ENCODE data around the gene ITGA5. TPM values are rescaled to one million over a fixed set of nuclear protein-coding genes. Genes with fewer than 3 reads are reported as not detected.
A peak's percentile ranks its signal among the peaks of the same experiment; 100 is the strongest.

ITGA5 gene
- total and polyA plus RNA-seq, 12 donors = 15.7 to 141 (median 72.2) TPM

DNA sequence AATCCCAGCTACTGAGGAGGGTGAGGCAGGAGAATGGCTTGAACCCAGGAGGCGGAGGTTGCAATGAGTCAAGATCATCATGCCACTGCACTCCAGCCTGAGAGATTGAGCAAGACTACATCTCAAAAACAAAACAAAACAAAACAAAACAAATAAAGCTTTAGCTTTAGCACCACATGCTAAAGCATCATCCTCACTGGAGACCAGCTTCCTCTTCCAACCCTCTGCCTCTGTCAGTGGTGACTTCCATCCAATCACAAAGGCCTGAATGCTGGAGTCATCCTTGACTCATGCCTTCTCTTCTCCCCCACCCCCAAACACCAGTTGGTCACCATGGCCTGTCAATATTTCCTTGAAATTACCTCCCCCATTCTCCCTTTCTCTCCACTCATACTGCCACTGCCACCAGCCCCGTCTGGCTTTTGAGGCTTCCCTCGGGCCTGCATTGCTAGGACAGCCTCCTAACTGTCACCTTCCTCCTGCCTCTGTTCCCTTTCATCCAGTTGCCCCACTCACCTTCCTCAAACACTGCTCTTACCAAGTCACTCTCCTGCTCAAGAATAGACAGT is 35.9 kb downstream of the ITGA5 start:
- Histone ChIP-seq H3K27me3 (no peaks in the 10 kb centered on the region), H3K9me3 (replicated peaks in 1 of 3) (no peaks in the 10 kb centered on the region), H3K27ac (peak overlapping the region in 1 of 5 donors; percentile 81), H3K4me1 (replicated peaks in 1 of 2) (peaks cover 13 to 17% of the 10 kb centered on the region in 2 donors), H3K36me3 (replicated peaks in 1 of 2) (no peaks in the 10 kb centered on the region), H3K4me3 (no peak overlapping the region)
- intact Hi-C loops (cut with DNase I) = no loop called here
- DNase-seq = peak in 2 of 7 donors; percentile 42 to 55
- WGBS, 4 donors = 73 to 88% (median 83%) methylated on average over 3 of the region's 3 CpGs
- TF ChIP-seq POLR2A (IDR thresholded peaks at IDR 0.05) = no peak
- TF ChIP-seq, protein P1, sequence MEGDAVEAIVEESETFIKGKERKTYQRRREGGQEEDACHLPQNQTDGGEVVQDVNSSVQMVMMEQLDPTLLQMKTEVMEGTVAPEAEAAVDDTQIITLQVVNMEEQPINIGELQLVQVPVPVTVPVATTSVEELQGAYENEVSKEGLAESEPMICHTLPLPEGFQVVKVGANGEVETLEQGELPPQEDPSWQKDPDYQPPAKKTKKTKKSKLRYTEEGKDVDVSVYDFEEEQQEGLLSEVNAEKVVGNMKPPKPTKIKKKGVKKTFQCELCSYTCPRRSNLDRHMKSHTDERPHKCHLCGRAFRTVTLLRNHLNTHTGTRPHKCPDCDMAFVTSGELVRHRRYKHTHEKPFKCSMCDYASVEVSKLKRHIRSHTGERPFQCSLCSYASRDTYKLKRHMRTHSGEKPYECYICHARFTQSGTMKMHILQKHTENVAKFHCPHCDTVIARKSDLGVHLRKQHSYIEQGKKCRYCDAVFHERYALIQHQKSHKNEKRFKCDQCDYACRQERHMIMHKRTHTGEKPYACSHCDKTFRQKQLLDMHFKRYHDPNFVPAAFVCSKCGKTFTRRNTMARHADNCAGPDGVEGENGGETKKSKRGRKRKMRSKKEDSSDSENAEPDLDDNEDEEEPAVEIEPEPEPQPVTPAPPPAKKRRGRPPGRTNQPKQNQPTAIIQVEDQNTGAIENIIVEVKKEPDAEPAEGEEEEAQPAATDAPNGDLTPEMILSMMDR (IDR thresholded peaks at IDR 0.05) = no peak

DNA sequence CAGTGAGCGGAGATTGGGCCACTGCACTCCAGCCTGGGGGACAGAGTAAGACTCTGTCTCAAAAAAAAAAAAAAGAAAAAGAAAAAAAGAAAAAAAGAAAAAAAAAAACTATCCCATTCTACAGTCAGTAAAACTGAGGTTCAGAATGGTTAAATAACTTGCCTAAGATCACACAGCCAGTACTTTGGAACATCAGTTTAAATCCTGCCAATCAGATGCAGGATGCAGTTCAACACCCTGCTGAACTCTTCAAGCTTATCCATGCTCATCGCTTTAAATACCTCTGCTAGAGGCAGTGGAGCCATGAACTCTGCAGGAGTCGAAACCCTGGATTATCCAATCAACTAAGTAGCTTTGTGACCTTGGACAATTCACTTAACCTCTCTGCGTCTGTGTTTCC is 37.9 kb downstream of the ITGA5 start:
- TF ChIP-seq POLR2A (IDR thresholded peaks at IDR 0.05) = no peak
- TF ChIP-seq, protein P1 (IDR thresholded peaks at IDR 0.05) = no peak
- H3K27me3 ChIP-seq = no peaks in the 10 kb centered on the region
- 86 to 93% (median 89%) methylated on average over 4 of the region's 4 CpGs for whole genome bisulfite sequencing, 4 donors
- DNase-seq = no peak
- no peak overlapping the region for H3K4me3 ChIP-seq
- H3K36me3 ChIP-seq (replicated peaks in 1 of 2) = no peaks in the 10 kb centered on the region
- H3K27ac ChIP-seq = no peak overlapping the region
- intact Hi-C loops (cut with DNase I) = no loop called here
- no peaks in the 10 kb centered on the region for H3K9me3 ChIP-seq (replicated peaks in 1 of 3)
- peaks cover 13 to 18% of the 10 kb centered on the region in 2 donors for H3K4me1 ChIP-seq (replicated peaks in 1 of 2)

DNA sequence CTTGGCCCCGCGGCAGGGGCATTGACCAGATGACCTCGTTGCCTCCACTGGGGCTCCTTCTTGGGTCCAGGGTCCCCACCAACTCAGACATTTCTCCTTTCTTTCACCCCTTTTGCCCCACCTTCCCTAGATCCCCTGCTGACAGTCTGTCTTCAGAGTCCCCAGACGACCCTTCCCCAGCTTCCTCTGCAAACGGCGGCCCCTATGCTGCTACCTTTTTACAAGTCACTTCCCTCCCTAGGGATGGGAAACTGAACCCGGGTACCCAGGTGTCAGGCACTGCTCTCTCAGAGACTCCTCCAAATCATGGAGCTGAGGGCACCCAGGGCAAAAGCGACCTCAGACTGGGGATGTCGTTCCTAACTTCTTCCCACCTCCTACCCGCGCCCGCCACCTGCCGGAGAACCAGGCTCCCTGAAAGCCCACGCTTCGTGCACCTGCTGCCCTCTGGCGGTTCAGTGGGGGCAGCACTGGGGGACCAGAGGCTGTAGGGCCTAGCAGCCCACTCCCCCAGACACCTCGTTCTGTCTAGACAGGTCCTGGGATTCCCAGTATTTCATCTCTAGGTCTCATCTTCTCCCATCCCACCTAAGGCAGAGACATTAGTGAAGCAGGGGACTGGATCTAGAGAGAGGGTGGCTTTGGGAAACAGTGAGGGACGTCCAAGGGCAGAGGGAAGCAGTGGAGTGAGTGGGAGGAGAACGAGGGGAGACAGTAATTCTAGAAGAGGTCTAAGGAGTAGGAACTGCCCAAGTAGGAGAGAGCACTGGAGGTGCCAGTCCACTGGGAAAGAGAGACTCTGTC is 39.5 kb downstream of the ITGA5 start:
- intact Hi-C loops (cut with DNase I) = no loop called here
- Histone ChIP-seq H3K36me3 (replicated peaks in 1 of 2) (no peaks in the 10 kb centered on the region), H3K4me1 (replicated peaks in 1 of 2) (peaks cover 5 to 14% of the 10 kb centered on the region in 2 donors), H3K9me3 (replicated peaks in 1 of 3) (no peaks in the 10 kb centered on the region), H3K27ac (peak overlapping the region in 4 of 5 donors; percentile 24 to 77 (median 45)), H3K27me3 (no peaks in the 10 kb centered on the region), H3K4me3 (peak overlapping the region in 1 of 4 donors; percentile 67)
- DNase-seq = peak; percentile 90 to 95 (median 93)
- TF ChIP-seq, protein P1 (IDR thresholded peaks at IDR 0.05) = peak; percentile 99 to 100 (median 100)
- peak in 1 of 2 donors; percentile 18 for TF ChIP-seq POLR2A (IDR thresholded peaks at IDR 0.05)
- WGBS, 4 donors = 7 to 10% (median 9%) methylated on average over 19 of the region's 19 CpGs

DNA sequence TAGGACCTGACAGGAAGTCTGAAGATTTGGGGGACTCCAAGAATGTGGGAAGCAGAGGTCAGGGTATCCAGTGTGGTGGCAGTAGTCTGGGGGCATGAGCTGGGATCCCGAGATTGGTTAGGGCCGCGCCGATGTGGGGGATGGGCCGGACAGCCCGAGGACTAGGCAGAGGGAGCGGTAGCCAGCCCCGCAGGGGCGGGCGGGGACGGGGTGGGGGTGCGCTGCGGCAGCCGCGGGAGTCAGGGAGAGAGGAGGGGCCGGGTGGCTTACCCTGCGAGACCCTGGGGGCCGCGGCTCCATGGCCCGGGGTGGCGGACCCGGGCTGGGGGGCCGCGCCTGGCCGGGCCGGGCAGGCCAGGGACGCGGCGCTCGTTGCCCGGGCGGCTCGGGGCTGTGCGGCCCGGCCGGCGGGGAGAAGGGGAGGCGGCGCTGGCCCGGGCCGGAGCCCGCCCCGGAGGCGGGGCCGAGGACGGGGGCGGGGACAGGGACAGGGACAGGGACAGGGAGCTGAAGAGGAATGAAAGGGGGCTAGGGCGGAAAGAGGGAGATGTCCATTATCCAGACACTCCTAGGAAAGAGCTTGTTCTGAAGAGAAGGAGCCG is 40.2 kb downstream of the ITGA5 start:
- Histone ChIP-seq H3K4me3 (peak overlapping the region in 1 of 4 donors; percentile 67), H3K27ac (peak overlapping the region in 4 of 5 donors; percentile 24 to 77 (median 45)), H3K36me3 (replicated peaks in 1 of 2) (no peaks in the 10 kb centered on the region), H3K9me3 (replicated peaks in 1 of 3) (no peaks in the 10 kb centered on the region), H3K4me1 (replicated peaks in 1 of 2) (peaks cover 5 to 18% of the 10 kb centered on the region in 2 donors), H3K27me3 (no peaks in the 10 kb centered on the region)
- 8 to 58% (median 10%) methylated on average over 25 to 49 of the region's 49 CpGs for WGBS, 4 donors
- peak in 1 of 2 donors; percentile 1 for TF ChIP-seq POLR2A (IDR thresholded peaks at IDR 0.05)
- TF ChIP-seq, protein P1 (IDR thresholded peaks at IDR 0.05) = no peak
- intact Hi-C loops (cut with DNase I) = no loop called here
- peak in 5 of 7 donors; percentile 58 to 74 (median 71) for DNase-seq
